ENCODE results near the gene NOTCH1. TPM values are rescaled to one million over a fixed set of nuclear protein-coding genes. Genes with fewer than 3 reads are reported as not detected.

NOTCH1 gene
- total RNA-seq, 1 donor from 2014 or later = 113 TPM

GRCh38 chr9:136459425-136459824, 86.4 kb downstream of the NOTCH1 start:
- no peaks in the 10 kb centered on the region for H3K4me1 Mint-ChIP-seq
- no peaks in the 10 kb centered on the region for H3K9me3 Mint-ChIP-seq
- peaks cover 67% of the 10 kb centered on the region for H3K36me3 Mint-ChIP-seq (ENCODE audit: low read depth)
- H3K27ac Mint-ChIP-seq = no peak overlapping the region
- no peak for DNase-seq
- no peak overlapping the region for H3K4me3 Mint-ChIP-seq
- intact Hi-C loops (cut with micrococcal nuclease) = no loop called here
- no peaks in the 10 kb centered on the region for H3K27me3 Mint-ChIP-seq

GRCh38 chr9:136457326-136457725, 88.5 kb downstream of the NOTCH1 start:
- intact Hi-C loops (cut with micrococcal nuclease) = no loop called here
- no peaks in the 10 kb centered on the region for H3K4me1 Mint-ChIP-seq
- H3K27me3 Mint-ChIP-seq = no peaks in the 10 kb centered on the region
- H3K9me3 Mint-ChIP-seq = no peaks in the 10 kb centered on the region
- H3K36me3 Mint-ChIP-seq (ENCODE audit: low read depth) = peaks cover 60% of the 10 kb centered on the region
- no peak overlapping the region for H3K27ac Mint-ChIP-seq
- H3K4me3 Mint-ChIP-seq = no peak overlapping the region
- no peak for DNase-seq

DNA sequence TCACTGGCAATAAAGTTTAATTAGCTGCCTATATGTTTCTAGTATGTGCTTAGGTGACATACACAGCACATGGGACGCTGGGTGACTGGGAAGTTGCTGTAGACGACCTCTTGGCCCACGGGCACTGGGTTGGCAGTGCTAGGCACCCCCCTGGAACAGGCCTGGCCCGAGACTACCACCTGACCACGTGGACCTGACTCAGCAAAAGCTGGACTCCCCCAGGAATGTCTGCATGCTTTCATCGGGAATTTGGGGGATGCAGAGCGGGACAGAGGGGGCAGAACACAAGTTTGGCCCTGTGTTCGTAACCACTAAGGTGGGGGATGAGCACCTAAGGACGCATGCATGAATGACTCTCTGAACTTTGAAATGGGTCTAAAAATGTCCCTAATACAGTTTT, 89.6 kb downstream of the NOTCH1 start:
- Mint-ChIP-seq H3K9me3 (no peaks in the 10 kb centered on the region), H3K27me3 (no peaks in the 10 kb centered on the region)
- intact Hi-C loops (cut with micrococcal nuclease) = no loop called here

GRCh38 chr9:136455043-136456002, 90.5 kb downstream of the NOTCH1 start:
- no peaks in the 10 kb centered on the region for H3K9me3 Mint-ChIP-seq

More for the DNA sequence above, 89.6 kb downstream of the NOTCH1 start:
- no peaks in the 10 kb centered on the region for H3K4me1 Mint-ChIP-seq
- no peak for DNase-seq
- H3K27ac Mint-ChIP-seq = no peak overlapping the region
- peaks cover 57% of the 10 kb centered on the region for H3K36me3 Mint-ChIP-seq (ENCODE audit: low read depth)
- no peak overlapping the region for H3K4me3 Mint-ChIP-seq

GRCh38 chr9:136454026-136454796, 91.6 kb downstream of the NOTCH1 start:
- no peak overlapping the region for H3K27ac Mint-ChIP-seq
- no peaks in the 10 kb centered on the region for H3K4me1 Mint-ChIP-seq
- no peak overlapping the region for H3K4me3 Mint-ChIP-seq
- H3K27me3 Mint-ChIP-seq = no peaks in the 10 kb centered on the region
- no peaks in the 10 kb centered on the region for H3K9me3 Mint-ChIP-seq
- peaks cover 56% of the 10 kb centered on the region for H3K36me3 Mint-ChIP-seq (ENCODE audit: low read depth)
- DNase-seq = no peak
- intact Hi-C loops (cut with micrococcal nuclease) = no loop called here

More at GRCh38 chr9:136455043-136456002, 90.5 kb downstream of the NOTCH1 start:
- intact Hi-C loops (cut with micrococcal nuclease) = no loop called here
- Mint-ChIP-seq H3K27ac (no peak overlapping the region), H3K4me3 (no peak overlapping the region), H3K27me3 (no peaks in the 10 kb centered on the region), H3K36me3 (ENCODE audit: low read depth) (peaks cover 59% of the 10 kb centered on the region), H3K4me1 (no peaks in the 10 kb centered on the region)
- DNase-seq = no peak

- intact Hi-C loops (cut with micrococcal nuclease) = no loop called here
- no peak for DNase-seq
- Mint-ChIP-seq H3K4me3 (no peak overlapping the region), H3K36me3 (ENCODE audit: low read depth) (peaks cover 51% of the 10 kb centered on the region), H3K9me3 (no peaks in the 10 kb centered on the region), H3K27ac (no peak overlapping the region), H3K27me3 (no peaks in the 10 kb centered on the region), H3K4me1 (no peaks in the 10 kb centered on the region)
Measured at GRCh38 chr9:136453326-136453725, 92.5 kb downstream of the NOTCH1 start.

- intact Hi-C loops (cut with micrococcal nuclease) = no loop called here
- Mint-ChIP-seq H3K4me3 (no peak overlapping the region), H3K9me3 (no peaks in the 10 kb centered on the region), H3K36me3 (ENCODE audit: low read depth) (peaks cover 59% of the 10 kb centered on the region), H3K4me1 (no peaks in the 10 kb centered on the region), H3K27me3 (no peaks in the 10 kb centered on the region), H3K27ac (no peak overlapping the region)
- DNase-seq = no peak
Measured at GRCh38 chr9:136451221-136451877, 94.5 kb downstream of the NOTCH1 start.

DNA sequence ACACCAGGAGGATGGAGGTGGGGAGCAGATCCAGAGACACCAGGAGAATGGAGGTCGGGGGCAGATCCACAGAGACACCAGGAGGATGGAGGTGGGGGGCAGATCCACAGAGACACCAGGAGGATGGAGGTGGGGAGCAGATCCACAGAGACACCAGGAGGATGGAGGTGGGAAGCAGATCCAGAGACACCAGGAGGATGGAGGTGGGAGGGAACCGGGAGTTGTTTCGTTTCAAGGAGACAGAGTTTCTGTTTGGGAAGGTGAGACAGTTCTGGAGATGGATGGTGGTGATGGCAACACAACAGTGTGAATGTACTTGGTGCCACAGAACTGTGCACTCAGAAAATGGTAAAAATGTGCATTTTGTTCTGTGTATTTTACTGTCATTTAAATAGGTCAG, 97.2 kb downstream of the NOTCH1 start:
- intact Hi-C loops (cut with micrococcal nuclease) = no loop called here
- H3K27ac Mint-ChIP-seq = no peak overlapping the region
- peaks cover 53% of the 10 kb centered on the region for H3K36me3 Mint-ChIP-seq (ENCODE audit: low read depth)
- H3K4me1 Mint-ChIP-seq = no peaks in the 10 kb centered on the region
- H3K4me3 Mint-ChIP-seq = no peak overlapping the region
- H3K27me3 Mint-ChIP-seq = no peaks in the 10 kb centered on the region
- H3K9me3 Mint-ChIP-seq = no peaks in the 10 kb centered on the region
- no peak for DNase-seq

- H3K4me3 Mint-ChIP-seq = no peak overlapping the region
- H3K27ac Mint-ChIP-seq = no peak overlapping the region
- no peaks in the 10 kb centered on the region for H3K9me3 Mint-ChIP-seq
- intact Hi-C loops (cut with micrococcal nuclease) = no loop called here
- H3K36me3 Mint-ChIP-seq (ENCODE audit: low read depth) = peaks cover 56% of the 10 kb centered on the region
- DNase-seq = no peak
- H3K4me1 Mint-ChIP-seq = no peaks in the 10 kb centered on the region
- H3K27me3 Mint-ChIP-seq = no peaks in the 10 kb centered on the region
Measured at GRCh38 chr9:136447173-136447778, 98.6 kb downstream of the NOTCH1 start.

- Mint-ChIP-seq H3K4me3 (no peak overlapping the region), H3K4me1 (no peaks in the 10 kb centered on the region), H3K27me3 (no peaks in the 10 kb centered on the region), H3K9me3 (no peaks in the 10 kb centered on the region), H3K36me3 (ENCODE audit: low read depth) (peaks cover 57% of the 10 kb centered on the region), H3K27ac (no peak overlapping the region)
- intact Hi-C loops (cut with micrococcal nuclease) = no loop called here
- DNase-seq = no peak
Measured at GRCh38 chr9:136445799-136446198, 100.0 kb downstream of the NOTCH1 start.

Other genes with a start within 250 kb of the NOTCH1 start
- not detected in 2 replicates for gene CCDC187, start 242.0 kb downstream of the NOTCH1 start, total RNA-seq
- gene GPSM1, start 218.5 kb downstream of the NOTCH1 start, total RNA-seq = 19.2 and 20.5 TPM in 2 replicates
- 31.5 and 34.0 TPM in 2 replicates for gene DNLZ, start 182.3 kb downstream of the NOTCH1 start, total RNA-seq
- 7.8 and 9.2 TPM in 2 replicates for gene CARD9, start 172.4 kb downstream of the NOTCH1 start, total RNA-seq
- 27.3 and 28.0 TPM in 2 replicates for gene SNAPC4, start 145.9 kb downstream of the NOTCH1 start, total RNA-seq
- gene ENTR1, start 135.4 kb downstream of the NOTCH1 start, total RNA-seq = 56.4 and 60.0 TPM in 2 replicates
- 114 and 124 TPM in 2 replicates for gene PMPCA, start 135.4 kb downstream of the NOTCH1 start, total RNA-seq
- 19.6 and 20.6 TPM in 2 replicates for gene INPP5E, start 106.2 kb downstream of the NOTCH1 start, total RNA-seq
- 79.2 and 81.2 TPM in 2 replicates for gene SEC16A, start 63.0 kb downstream of the NOTCH1 start, total RNA-seq
- gene EGFL7, start 116.9 kb upstream of the NOTCH1 start, total RNA-seq = 3.2 and 3.5 TPM in 2 replicates
- 25.6 and 25.9 TPM in 2 replicates for gene AGPAT2, start 141.4 kb upstream of the NOTCH1 start, total RNA-seq
- gene DIPK1B, start 166.5 kb upstream of the NOTCH1 start, total RNA-seq = 1.1 and 1.5 TPM in 2 replicates
- 1.1 and 1.7 TPM in 2 replicates for gene LCN10, start 196.9 kb upstream of the NOTCH1 start, total RNA-seq
- gene LCN6, start 202.5 kb upstream of the NOTCH1 start, total RNA-seq = not detected in 2 replicates
- not detected in 2 replicates for gene LCN8, start 212.2 kb upstream of the NOTCH1 start, total RNA-seq
- gene LCN15, start 218.5 kb upstream of the NOTCH1 start, total RNA-seq = not detected in 2 replicates
- gene TMEM141, start 245.3 kb upstream of the NOTCH1 start, total RNA-seq = 36.1 and 40.1 TPM in 2 replicates